Right cardiac atrium (tissue), 5 donors: ENCODE results near the gene GATAD2A. TPM values are rescaled to one million over a fixed set of nuclear protein-coding genes. Genes with fewer than 3 reads are reported as not detected.
A peak's percentile ranks its signal among the peaks of the same experiment; 100 is the strongest.

Experiments
- ATAC-seq, 2 donors: fragments of 200-7000 bp; cut with Tn5 transposase; one replicate each; pipeline versions ENCODE4 v1.8.0 to v1.9.1; 2020; ENCODE audit warnings: moderate library complexity in 2 of 2, mild to moderate bottlenecking in 1 of 2
- DNase-seq, 3 donors: peaks; one replicate each; pipeline ENCODE4 v3.0.0-alpha.2; 2020
- H3K27ac ChIP-seq: one replicate; pipeline ENCODE4 v1.5.1; 2013; ENCODE audit warnings: mild to moderate bottlenecking, low read length, control low read depth, moderate library complexity
- H3K27me3 ChIP-seq: one replicate; pipeline ENCODE4 v1.6.1; 2013; ENCODE audit not compliant: control insufficient read depth, insufficient read depth
- H3K4me1 ChIP-seq: one replicate; pipeline ENCODE4 v1.6.1; 2013; ENCODE audit warnings: low read length; ENCODE audit not compliant: control insufficient read depth, insufficient read depth
- H3K4me3 ChIP-seq: one replicate; pipeline ENCODE4 v1.5.1; 2013; ENCODE audit warnings: low read length, control low read depth
- H3K9me3 ChIP-seq: one replicate; pipeline ENCODE4 v1.6.1; 2013; ENCODE audit warnings: low read length; ENCODE audit not compliant: control insufficient read depth
- WGBS: extraction: QIAGEN DNeasy Blood & Tissue Kit; methylation state at CpG from one replicate; pipeline ENCODE4 v1.1.7; 2013; 5-methylcytosine and 5-hydroxymethylcytosine counted together
- intact Hi-C, 4 donors: fragments of 100-400 bp; cut with DNase I; formaldehyde crosslinking; loops; one replicate each; pipeline versions ENCODE4 v1.11.0 to v1.14.0; 2022 to 2023
- polyA plus RNA-seq: library from polyadenylated mRNA; stranded (reverse); fragments of 200-250 nt; gene quantifications from one replicate; pipeline ENCODE4 v1.2.3, GENCODE V29; 2013
- total RNA-seq, 4 donors: library from RNA; stranded (reverse); fragmentation: NEBNext Ultra II Directional; extraction: Animal tissue kit (Norgen Biotek cat#: 25700); gene quantifications; one replicate each; pipeline ENCODE4 v1.2.1, GENCODE V29; 2021
- donor health status: healthy with polysubstance abuse.
- donor health status: DM: no; HTN: yes; CAD: no.
- donor health status: DM: no; HTN: no; CAD: no.
- donor health status: DM: no; HTN: yes; CAD: no; lungs with severe emphysema.
- donor health status: DM: yes; HTN: yes; CAD: no.

The GATAD2A gene
- total and polyA plus RNA-seq, 5 donors, result 12.2 to 53.9 (median 34.2) TPM

DNA sequence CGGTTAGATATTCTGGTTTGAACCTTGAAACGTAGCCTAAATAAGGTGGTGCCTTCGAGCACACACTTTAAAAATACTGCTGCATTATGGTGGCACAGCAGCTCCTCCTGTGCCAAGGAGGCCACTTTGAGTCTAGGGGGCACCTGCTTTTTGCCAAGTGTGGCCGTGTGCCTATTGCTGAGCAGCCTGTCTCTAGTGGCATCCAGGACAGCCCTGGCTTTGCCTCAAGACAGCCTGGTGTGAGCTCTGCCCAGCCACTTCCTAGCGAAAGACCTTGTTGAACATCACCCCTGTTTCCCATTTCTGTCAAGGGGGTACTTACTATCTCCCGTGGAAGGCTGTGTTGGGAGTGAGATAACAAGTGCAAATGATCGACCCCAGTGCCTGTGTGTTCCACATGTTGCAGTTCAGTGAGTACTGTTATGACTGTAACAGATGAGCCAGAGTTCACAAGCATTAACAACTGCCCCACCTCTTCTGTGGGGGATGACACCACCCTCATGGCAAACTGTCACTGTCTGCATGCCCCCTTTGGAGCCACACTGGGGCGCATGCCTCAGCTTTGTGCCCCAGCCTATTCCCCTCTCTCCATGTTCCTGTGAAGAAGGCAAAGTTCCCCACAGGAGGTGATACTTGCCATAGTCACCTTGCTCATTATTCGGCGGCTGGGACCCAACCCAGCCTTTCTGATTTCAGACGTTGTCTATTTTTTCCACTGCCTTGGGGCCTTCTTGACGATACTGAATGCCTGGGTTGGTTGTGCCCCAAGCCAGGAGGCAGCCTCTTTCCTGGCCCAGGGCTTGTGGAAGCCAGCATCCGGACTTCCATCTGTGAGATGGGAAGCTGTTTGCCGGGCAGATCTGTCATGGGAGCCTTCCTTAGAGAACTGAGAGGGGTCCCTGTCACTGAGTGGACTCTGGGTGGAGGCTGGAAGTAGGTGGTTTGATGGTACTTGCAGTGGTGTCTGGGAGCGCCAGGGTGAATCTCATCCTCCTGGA is 5.4 kb downstream of the GATAD2A start:
- Histone ChIP-seq H3K9me3 (no peaks in the 10 kb centered on the region), H3K27me3 (no peaks in the 10 kb centered on the region), H3K27ac (peak overlapping the region; percentile 47), H3K4me1 (peaks cover 22% of the 10 kb centered on the region), H3K4me3 (no peak overlapping the region)
- 55% methylated on average over 15 of the region's 15 CpGs for WGBS
- DNase-seq (no peak), ATAC-seq (no peak)
- intact Hi-C loops, result no loop called here

DNA sequence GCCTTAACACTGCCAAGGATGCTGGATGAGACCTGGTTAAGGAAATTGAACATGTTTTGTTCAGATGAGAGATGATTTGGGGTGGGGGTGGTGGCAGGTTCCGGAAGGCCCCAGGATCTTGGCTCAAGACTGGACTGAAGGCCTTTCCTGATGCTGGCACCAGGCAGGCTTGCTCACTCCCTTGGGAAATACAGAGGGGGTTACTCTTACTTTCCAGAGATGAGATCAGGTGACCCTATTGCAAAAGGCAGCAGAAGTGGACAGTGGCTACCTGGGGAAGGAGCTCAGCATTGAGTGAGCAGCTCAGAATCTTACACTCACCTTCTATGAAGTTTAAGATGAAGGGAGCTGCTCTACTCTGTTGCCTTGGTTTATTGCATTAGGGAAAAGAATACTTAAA is 10.8 kb downstream of the GATAD2A start:
- intact Hi-C loops, result no loop called here
- Histone ChIP-seq H3K9me3 (no peaks in the 10 kb centered on the region), H3K4me1 (peaks cover 18% of the 10 kb centered on the region), H3K27me3 (no peaks in the 10 kb centered on the region), H3K27ac (no peak overlapping the region), H3K4me3 (no peak overlapping the region)
- DNase-seq (no peak), ATAC-seq (no peak)
- WGBS, result 76% methylated on average over 1 of the region's 1 CpG

DNA sequence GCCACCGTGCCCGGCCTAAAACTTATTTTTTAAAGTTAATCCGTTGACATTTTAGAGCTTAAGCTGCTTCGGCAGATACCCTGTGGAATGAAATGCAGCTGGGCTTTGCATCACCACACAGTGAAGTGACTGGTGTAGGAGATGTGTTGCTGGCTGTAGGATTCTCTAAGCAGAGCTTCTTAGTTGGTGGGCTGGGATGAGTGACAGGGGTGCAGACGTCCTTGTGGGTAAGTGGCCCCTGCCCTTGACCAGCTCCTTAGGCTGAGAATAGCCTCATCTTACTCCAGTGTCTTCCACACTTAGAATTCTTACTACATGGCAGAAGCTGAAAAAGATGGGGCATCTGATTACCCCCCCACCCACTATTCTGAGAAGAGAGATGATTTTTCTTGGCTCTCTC is 11.6 kb downstream of the GATAD2A start:
- DNase-seq (no peak), ATAC-seq (no peak)
- Histone ChIP-seq H3K27ac (no peak overlapping the region), H3K4me1 (peaks cover 20% of the 10 kb centered on the region), H3K4me3 (no peak overlapping the region), H3K9me3 (no peaks in the 10 kb centered on the region), H3K27me3 (no peaks in the 10 kb centered on the region)
- intact Hi-C loops, result no loop called here
- 77% methylated on average over 5 of the region's 5 CpGs for WGBS

DNA sequence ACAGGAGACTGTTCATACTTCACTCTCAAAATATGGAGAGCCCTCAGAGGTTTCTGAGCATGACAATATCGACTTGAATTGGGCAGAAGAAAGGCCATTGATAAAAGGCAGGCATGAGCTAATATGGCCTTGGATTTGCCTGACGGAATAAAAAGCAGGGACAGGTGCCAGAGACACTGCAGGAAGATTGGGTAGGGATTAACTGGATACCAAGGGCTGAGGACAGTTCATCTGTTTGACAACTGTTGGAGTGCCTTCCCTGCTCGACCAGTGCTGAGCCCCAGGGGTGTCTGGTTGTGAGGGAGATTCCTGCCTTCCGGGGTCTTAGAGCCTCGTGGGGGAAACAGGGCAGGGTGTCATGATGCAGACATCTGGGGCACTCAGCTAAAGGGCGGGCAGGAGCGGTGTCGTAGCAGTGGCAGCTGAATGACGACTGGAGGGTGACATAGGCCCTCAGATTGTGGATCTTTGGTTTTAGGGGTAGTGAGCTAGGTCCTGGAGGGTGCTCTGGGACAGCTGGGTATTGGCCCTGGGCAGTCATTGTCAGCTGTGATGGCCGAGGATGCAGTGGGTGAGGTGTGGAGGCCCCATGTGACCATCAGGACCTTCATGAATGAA is 12.3 kb downstream of the GATAD2A start:
- WGBS, result 64% methylated on average over 10 of the region's 10 CpGs
- Histone ChIP-seq H3K4me1 (peaks cover 20% of the 10 kb centered on the region), H3K27ac (no peak overlapping the region), H3K9me3 (no peaks in the 10 kb centered on the region), H3K27me3 (no peaks in the 10 kb centered on the region), H3K4me3 (no peak overlapping the region)
- intact Hi-C loops, result no loop called here
- DNase-seq, result no peak
- ATAC-seq, result no peak

DNA sequence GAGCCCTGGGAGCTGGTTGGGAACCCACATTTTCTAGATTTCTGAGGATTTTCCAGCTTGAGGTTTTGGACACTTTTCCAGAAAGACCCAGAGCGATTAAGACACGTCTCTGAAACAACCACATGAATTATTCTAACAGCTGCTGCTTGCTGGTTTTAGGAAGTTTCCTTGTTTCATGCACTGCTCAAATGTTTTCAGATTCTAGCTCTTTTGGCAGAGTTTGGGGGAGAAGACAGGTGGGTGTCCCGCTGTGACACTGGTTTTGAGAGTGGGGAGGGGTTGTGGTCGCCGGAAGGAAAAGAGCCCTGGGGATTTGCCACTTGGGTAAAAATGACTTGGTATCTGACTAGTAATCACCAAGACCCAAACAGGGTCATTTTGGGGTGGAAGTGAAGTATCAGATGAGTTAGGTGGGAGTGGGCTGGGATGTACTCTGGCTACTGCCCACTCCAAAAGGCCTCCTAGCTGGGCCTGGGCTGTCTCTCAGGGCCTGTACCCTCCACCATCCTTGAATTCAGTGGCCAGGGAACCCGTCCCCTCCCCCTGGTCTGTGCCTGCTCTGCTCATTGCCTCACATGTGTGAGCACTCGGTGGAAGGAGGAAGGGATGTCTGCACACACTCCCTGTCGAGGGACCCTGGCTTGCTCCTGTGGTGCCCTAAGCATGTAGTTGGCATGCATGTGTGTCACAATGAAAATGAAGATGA is 13.2 kb downstream of the GATAD2A start:
- Histone ChIP-seq H3K27ac (no peak overlapping the region), H3K4me3 (no peak overlapping the region), H3K9me3 (no peaks in the 10 kb centered on the region), H3K4me1 (peaks cover 20% of the 10 kb centered on the region), H3K27me3 (no peaks in the 10 kb centered on the region)
- peak; percentile 30 to 44 for ATAC-seq
- DNase-seq, result no peak
- 52% methylated on average over 8 of the region's 8 CpGs for WGBS
- intact Hi-C loops, result no loop called here

DNA sequence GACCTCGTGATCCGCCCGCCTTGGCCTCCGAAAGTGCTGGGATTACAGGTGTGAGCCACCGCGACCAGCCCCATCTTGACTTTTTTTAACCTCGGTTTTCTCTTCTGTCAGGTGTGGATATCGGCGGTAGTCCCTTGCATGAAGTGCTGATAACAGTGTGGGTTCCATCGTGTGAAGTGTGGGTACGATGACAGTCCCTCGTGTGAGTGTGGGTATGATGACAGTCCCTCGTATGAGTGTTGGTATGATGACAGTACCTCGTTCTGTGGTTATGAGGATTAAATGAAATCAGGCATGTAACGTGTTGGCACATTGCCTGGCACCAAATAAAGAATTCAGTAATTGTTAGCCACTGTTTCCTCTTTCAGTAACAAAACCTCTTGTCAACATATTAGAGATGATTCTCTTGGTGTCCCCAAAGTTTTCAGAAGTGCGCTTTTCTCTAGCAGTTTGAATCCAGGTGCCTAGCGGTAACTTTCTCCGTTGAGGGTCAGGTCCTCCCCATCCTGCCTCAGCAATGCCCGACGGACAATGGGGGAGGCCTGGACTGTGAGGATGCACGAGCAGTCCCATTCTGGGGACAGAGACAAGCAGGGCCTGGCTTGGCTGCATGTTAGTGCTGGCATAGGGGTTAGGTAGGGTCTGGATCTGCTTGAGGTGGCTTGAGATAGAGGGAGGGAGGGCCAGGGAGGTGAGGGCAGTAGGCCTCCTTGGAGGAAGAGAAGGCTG is 15.3 kb downstream of the GATAD2A start:
- intact Hi-C loops, result no loop called here
- Histone ChIP-seq H3K9me3 (no peaks in the 10 kb centered on the region), H3K4me1 (peaks cover 24% of the 10 kb centered on the region), H3K27ac (no peak overlapping the region), H3K4me3 (no peak overlapping the region), H3K27me3 (no peaks in the 10 kb centered on the region)
- WGBS, result 71% methylated on average over 21 of the region's 21 CpGs
- DNase-seq (no peak), ATAC-seq (peak in 1 of 2 donors; percentile 9)

DNA sequence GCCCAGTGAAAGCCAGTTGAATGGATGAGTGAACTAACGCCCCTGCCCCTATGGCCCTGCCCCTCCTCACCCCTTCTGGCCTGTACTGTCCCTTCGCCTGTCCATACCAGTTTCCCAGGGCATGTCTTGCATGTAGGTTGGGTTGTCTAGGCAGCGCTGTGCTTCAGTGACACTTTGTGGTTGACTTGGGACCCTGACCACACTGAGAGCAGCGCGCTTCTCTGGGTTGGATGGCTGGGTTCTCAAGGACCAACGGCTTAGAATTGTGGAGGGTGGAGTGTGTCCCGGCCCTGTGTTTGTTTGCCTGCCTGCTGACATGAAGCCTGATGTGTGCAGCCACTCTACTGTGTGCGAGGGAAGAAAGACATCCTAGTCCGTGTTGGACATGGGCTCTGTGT is 15.8 kb downstream of the GATAD2A start:
- Histone ChIP-seq H3K27ac (no peak overlapping the region), H3K9me3 (no peaks in the 10 kb centered on the region), H3K4me3 (no peak overlapping the region), H3K4me1 (peaks cover 27% of the 10 kb centered on the region), H3K27me3 (no peaks in the 10 kb centered on the region)
- intact Hi-C loops, result no loop called here
- DNase-seq (no peak), ATAC-seq (peak in 1 of 2 donors; percentile 15)
- WGBS, result 89% methylated on average over 9 of the region's 9 CpGs

DNA sequence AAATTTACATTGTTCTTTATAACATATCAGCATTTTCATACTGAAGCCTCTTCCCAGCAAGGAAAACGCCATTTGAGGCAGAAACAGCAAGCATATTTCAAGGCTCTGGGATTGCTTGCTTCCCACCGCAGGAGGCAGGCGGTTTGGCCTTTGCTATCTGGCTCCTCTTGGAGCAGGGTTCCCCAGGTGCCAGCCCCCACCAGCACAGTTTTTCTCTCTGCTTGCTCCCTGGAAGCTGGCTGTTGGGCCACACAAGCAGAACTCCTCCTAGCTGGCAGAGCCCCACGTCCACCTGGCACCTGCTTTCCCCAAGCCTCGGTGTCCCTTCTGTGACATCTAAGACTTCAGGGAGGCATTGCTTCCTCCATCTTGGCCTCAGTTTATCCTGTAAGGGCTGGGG is 16.7 kb downstream of the GATAD2A start:
- intact Hi-C loops, result no loop called here
- DNase-seq, result no peak
- no peak for ATAC-seq
- Histone ChIP-seq H3K9me3 (no peaks in the 10 kb centered on the region), H3K4me1 (peaks cover 28% of the 10 kb centered on the region), H3K27ac (no peak overlapping the region), H3K4me3 (no peak overlapping the region), H3K27me3 (no peaks in the 10 kb centered on the region)
- WGBS, result 91% methylated on average over 5 of the region's 5 CpGs

DNA sequence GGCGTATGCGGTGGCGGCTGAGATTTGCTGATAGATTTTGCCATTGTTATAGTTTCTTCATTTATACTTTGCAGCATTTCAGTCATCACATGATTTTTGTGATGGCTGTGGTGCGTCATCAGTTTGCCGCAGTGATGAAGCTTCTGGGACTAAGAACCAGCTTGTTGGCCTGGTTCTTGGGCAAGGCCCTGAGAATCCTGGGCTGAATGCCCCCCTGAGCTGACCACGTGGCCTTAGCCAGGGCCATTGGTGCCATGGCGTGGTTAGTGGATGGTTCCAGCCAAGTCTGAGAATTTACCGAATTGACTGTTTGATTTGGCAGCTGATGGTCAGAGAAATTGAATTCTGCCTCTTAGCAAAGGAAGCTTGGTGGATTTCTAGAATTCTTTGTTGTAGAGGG is 17.8 kb downstream of the GATAD2A start:
- no peaks in the 10 kb centered on the region for H3K9me3 ChIP-seq
- no peak overlapping the region for H3K4me3 ChIP-seq
- intact Hi-C loops, result no loop called here
- no peaks in the 10 kb centered on the region for H3K27me3 ChIP-seq
- DNase-seq, result no peak
- 86% methylated on average over 8 of the region's 8 CpGs for whole genome bisulfite sequencing
- ATAC-seq, result no peak
- H3K4me1 ChIP-seq, result peaks cover 23% of the 10 kb centered on the region
- no peak overlapping the region for H3K27ac ChIP-seq

DNA sequence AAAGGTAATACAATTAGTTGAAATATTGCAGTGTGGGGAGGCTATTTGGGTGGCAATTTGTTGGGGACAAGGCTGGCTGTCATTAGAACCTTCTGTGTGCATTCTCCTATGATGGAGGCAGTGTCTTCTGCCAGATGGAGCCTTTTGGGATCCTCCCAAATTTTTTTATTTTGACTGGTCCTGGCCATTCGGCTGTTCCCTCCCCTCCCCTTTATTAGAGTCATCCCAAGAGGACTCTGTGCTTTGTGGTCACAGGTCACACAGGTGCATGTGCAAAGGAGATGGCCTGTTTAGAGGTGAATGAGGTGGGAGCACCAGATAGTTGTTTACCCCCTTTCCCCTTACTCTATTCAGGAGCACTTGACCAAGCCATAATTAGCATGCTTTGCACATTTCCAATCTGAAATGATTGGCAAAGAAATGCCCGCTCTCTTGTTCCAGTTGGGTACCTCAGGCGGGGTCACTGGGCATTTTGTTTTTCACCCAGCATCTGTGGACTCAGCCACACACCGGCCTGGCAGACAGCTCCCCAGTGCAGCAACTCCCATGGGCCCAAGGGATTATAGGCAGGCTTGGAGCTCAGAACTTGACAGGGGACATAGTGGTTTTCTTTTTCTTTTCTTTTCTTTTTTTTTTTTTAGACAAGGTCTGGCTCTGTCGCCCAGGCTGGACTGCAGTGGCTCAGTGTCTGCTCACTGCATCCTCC is 19.8 kb downstream of the GATAD2A start:
- ATAC-seq, result no peak
- intact Hi-C loops, result no loop called here
- no peaks in the 10 kb centered on the region for H3K27me3 ChIP-seq
- peaks cover 17% of the 10 kb centered on the region for H3K4me1 ChIP-seq
- H3K9me3 ChIP-seq, result no peaks in the 10 kb centered on the region
- no peak overlapping the region for H3K27ac ChIP-seq
- WGBS, result 70% methylated on average over 5 of the region's 5 CpGs
- no peak for DNase-seq
- no peak overlapping the region for H3K4me3 ChIP-seq
